DMS153 (cell line): ENCODE measurements around the gene SLC13A1.
"Not testable (repeated sequence)": the region's sequence is repeated elsewhere in the genome, so short reads cannot be mapped to it uniquely, and the experiment has no call there.

Experiments used
- DNase-seq: peaks from one replicate; lab custom pipeline; 2025; lab: John Stamatoyannopoulos, UW

The SLC13A1 gene, protein sequence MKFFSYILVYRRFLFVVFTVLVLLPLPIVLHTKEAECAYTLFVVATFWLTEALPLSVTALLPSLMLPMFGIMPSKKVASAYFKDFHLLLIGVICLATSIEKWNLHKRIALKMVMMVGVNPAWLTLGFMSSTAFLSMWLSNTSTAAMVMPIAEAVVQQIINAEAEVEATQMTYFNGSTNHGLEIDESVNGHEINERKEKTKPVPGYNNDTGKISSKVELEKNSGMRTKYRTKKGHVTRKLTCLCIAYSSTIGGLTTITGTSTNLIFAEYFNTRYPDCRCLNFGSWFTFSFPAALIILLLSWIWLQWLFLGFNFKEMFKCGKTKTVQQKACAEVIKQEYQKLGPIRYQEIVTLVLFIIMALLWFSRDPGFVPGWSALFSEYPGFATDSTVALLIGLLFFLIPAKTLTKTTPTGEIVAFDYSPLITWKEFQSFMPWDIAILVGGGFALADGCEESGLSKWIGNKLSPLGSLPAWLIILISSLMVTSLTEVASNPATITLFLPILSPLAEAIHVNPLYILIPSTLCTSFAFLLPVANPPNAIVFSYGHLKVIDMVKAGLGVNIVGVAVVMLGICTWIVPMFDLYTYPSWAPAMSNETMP

DNA sequence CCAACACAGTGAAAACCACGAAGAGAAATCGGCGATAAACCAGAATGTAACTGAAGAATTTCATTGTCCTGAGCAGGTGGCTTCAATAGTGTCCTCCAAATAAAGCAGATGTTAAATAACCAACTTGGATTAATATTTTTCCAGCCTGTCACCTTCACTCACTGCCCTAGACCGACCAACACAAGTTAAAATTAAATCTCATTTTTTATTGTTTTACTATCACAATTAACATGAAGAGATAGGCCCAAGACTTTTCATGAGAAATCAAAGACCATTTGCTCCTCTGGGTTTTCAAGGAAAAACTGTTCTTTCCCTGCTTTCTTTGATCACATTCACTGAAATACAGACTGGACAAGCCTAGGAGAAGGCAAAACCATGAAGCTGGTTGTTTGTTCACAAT is at the start of gene SLC13A1:
SLC13A1 (minus strand) TSS at position 87 of the 400 bp plus-strand sequence; CDS start at position 64, 23 bp downstream.
- DNase-seq, result no peak

DNA sequence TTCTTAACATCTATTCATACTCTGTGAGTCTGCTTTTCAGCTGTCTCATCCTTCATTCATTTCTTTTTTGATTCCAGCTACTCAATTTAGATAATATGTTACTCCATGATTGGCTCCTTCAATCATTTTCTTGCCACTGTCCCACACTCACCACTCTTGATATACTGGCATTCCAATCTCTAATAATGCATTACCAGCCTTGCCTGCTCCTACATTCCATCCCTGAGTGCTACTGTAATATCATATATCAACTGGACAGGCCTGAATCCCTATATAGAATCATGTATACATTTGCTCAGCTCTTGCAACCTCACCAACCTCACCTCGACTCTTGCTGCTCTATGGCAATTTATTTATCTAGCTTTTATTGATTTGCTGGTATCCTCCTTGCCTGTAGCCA is 45.0 kb upstream of the SLC13A1 start:
- no peak for DNase-seq

DNA sequence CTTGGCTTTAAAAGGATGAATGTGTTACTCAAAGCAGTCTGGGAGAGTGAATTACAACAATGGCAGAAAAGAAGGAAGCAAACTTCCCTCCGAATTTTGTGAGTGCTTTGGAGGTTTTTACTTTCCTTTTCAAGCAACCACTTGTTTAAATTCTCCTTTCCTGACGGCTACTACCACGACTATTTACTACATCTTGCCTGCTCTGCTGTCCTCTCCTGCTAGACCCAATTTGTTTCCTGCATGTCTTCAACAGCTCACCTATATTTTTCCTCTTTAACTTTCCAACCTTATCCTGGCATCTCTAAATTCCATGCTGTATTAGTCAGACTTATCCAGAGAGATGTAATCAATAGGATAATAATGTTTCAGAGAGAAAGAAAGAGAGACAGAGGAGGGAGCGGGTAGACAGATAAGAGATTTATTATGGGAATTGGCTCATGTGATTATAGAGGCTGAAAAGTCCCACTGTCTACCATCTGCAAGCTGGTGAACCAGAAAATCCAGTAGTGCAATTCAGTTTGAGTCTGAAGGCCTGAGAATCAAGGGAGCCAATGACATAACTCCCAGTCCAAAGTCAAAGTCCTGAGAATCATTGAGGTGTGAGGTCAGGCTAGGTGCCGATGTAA is 42.8 kb upstream of the SLC13A1 start:
- no peak for DNase-seq

DNA sequence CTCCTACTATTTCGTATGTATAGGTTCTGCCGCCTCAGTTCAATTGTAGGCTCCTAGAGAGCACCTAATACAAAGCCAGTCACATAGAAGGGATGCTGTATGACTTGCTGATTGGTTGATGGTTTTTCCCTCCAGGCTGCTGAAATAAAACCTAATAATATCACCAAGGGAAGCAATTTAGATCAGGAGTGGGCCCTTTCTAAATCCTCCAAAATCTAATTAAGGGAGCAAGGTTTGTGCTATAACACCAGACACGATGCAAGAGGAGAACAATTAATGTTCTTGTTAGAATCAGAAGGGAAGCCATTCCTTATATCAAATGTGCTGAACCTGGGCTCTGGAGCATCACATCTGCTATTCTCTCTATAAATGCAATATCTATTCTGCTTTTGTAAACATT is 42.0 kb upstream of the SLC13A1 start:
- peak; percentile 24 for DNase-seq

DNA sequence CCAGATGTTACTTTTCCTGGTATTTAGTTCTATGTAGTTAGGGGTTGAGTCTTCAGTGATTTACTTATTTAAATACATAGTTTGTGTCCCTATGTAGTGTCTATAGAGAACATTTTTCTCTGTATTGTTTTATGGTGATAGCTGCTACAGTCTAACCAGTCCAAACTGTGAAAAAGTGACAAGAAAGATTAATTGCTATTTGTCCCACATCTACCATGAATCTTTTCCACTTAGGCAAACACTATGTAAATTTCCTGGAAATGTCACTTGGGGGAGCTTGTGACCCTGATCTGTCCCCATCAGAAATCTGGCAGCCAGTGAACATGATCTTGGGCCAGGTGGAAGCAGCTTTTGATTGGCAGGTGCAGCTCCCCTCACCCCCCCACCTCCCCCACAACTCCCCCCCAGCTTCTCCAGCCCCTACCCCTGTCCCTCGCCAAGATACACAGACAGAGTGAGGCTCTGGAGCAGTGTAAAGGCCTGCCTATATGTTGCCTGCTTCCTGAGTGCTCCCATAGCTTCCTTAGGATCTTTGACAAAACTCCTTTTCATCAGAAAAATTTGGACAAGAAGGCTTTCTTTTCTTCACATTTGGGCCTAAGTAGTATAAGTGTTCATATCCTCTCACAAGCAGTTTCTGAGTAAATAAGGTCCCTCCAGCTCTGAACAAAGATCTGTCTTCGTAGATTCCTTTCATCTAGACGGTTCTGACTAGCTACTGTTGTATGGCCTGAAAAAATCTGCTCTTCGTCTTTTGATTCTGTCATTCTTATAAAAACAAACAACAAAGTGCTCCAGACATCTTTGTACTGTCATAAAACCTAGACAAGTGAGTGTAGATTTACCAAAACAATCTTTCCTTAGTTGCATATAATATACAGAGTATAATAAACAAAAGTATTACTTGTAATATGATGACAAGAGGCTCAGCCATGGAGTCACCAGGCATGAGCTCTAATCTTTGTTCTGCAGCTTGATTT is 31.5 kb upstream of the SLC13A1 start:
- DNase-seq, result no peak

DNA sequence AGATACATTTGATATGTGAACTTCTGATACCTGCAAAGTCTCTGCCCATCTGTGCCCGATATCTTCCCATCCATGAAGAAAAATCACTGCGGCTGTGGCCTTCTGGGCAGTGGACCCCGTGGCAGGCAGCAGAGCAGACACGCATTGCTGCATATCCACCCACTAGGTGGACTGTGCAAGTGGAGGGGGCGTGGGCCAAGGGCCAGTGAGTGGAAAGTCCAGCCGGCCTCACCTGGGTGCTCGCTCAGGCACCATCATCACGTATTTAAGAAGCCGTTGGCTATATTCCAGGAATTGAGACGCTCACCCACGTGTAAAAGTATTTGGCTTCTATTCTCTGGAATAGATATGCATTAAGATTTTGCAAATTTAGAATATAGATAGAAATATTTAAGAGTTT is 30.8 kb upstream of the SLC13A1 start:
- DNase-seq, result no peak

DNA sequence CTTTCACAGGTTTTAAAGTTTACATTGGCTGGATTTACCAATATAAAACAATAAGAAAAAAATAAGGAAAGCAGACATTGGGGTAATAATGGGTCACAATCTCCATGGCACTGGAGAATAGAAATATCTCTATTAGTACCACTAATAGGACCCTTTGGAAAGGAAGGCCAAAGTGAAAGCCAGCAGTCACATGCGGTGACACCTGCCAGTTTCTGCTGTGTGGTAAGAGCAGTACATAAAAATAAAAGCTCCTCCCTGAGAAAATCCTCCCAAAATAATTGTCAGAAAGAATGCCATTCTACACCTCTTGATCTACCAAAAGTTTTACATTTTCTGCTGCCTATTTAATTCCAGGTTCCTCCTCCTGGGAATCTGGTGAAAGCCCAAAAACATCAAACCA is 30.4 kb upstream of the SLC13A1 start:
- DNase-seq, result no peak

DNA sequence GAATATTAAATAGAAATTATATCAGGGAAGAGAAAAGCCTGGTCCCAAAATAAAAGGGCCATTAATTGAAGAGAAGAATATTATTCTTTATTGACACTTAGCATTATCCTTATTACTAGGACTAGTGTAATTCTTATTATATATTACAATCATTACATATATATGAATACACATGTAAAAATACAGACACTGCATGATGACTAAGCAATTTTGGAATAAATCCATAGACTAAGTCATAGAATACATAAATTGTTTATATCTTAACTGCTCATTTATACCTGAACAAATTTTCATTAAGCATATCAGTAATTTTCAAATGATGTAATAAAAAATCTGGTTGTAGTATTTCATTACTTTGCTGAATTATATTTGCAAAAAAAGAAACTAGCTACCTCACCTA is 29.7 kb upstream of the SLC13A1 start:
- no peak for DNase-seq

DNA sequence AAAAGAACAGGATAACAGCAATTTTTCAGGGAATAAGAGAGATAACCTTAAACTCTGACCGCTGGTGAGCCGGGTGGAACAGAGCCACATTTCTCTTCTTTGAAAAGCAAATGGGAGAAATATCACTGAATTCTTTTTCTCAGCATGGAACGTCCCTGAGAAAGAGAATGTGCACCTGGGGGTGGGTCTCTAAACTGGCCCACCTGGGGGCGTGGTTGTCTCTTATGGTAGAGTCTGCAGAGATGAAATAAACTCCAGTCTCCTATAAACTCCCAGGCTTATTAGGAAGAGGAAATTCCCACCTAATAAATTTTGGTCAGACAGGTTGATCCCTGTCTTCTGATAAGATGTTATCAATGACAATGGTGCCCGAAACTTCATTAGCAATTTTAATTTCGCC is 27.9 kb upstream of the SLC13A1 start:
- not testable (repeated sequence) for DNase-seq

DNA sequence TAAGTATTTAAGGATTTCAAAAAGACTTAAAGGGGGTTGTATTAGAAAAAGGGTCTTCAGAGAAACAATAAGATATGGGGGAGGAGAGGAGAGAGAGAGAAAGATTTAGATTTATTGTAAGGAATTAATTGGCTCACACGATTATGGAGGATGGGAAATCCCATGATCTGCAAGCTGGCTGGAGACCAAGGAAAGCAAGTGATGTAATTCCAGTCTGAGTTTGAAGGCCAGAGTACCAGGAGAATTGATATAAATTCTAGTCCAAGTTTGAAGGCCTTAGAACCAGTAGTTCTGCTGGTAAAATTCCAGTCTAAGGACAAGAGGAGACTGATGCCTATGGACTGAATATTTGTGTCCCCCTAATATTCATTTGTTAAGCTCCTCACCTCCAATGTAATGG is 20.6 kb upstream of the SLC13A1 start:
- no peak for DNase-seq

DNA sequence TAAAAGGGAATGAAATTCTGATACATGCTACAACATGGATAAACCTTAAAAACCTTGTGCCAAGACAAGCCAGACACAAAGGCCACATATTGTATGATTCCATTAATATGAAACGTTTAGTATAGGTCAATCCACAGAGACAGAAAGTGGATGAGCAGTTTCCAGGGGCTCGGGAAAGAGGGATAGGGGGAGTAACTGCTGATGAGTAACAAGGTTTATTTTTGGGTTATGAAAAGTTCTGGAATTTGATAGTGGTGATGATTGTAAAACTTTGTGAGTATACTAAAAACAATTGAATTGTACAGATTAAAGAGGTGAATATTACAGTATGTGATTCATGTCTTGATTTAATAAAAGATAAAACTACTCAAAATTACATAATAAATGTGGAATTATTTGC is 19.1 kb upstream of the SLC13A1 start:
- DNase-seq, result no peak

DNA sequence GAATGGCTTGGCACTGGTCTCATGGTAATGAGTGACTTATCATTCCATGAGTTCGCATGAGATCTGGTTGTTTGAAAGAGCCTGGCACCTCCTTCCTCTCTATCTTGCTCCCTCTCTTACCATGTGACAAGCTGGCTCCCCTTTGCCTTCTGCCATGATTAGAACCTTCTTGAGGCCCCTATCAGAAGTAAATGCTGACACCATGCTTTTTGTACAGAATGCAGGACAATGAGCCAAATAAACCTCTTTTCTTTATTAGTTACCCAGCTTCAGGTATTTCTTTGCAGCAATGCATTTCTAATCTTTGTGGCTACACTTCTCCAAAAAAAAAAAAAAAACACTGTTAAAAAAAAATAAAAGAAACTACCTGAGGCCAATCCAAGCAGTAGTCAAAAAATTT is 17.1 kb upstream of the SLC13A1 start:
- no peak for DNase-seq

DNA sequence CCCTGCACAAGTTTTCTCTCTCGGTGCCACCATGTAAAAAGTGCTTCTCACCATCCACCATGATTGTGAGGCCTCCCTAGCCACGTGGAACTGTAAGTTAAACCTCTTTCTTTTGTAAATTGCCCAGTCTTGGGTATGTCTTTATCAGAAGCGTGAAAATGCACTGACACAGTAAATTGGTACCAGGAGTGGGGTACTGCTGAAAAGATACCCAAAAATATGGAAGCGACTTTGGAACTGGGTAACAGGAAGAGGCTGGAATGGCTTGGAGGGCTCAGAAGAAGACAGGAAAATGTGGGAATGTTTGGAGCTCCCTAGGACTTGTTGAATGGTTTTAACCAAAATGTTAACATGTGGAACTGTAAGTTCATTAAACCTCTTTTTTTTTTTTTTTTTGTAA is 15.6 kb upstream of the SLC13A1 start:
- no peak for DNase-seq

DNA sequence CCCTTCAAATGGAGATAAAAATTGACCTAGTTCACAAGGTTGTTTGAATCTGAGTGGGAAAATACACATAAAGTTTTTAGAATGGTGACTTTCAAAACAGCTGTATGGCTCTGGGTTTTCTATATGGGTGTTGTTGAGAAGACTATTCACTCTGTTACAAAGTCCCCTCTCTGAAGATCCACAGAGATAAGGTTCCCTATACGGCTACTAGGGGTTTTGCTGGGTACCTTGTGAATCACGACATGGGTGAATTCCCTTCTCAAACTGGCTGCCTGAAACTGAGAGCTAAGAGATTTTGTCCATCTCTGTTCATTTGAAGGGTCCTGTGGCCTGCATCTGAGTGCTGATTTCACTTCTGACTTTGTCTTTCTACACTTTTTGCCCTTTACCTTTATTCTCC is 11.8 kb upstream of the SLC13A1 start:
- no peak for DNase-seq

DNA sequence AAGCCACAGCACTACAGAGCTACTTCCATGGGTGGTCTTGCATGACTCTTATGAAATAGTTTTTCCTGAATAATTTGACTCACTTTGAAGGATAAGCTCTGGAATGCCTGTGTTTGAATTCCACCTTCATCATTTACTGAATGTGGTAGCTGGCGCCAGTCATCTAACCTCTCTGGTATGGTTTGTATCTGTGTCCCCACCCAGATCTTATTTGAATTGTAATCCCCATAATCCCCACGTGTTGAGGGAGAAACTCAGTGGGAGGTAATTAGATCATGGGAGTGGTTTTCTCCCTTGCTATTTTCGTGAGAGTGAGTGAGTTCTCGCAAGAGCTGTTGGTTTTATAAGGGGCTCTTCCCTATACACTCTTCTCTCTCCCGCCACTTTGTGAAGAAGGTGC is 11.2 kb upstream of the SLC13A1 start:
- DNase-seq, result no peak

DNA sequence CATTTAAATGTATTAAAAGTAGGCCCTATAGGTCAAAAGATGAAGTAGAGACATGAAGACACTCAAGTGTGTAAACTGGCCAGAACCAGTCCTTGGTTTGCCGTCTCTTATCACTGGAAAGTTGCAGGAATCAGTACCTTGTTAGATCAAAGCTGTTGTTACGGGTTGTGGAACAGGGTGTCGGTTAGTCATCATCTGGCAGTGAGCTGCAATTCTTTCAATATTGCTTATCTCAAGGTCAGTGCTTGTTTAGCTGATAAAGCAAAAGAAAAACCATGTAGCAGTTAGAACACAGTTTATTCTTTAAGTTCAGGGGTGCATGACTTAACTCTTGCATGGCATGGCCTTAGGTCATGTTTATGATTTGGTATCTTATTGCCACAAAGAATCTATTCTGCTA is 10.0 kb upstream of the SLC13A1 start:
- no peak for DNase-seq

DNA sequence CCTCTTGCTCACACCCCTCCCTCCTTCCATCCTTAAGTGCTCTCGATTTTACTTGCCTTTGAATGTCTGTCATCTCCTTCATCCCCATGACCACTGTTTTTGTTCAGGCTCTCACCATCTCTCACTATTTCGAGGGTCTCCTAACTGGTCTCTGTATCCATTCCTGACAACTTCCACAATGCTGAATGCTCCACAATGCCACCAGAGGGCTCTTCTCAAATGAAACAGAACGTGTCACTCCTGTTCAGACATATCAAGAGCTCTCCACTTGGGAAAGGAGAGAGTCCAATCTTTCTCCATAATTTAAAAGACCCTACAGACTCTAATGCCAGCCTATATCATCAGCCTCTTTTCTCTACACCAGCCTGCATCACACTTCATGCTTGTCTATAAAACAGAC is 9.0 kb upstream of the SLC13A1 start:
- no peak for DNase-seq

DNA sequence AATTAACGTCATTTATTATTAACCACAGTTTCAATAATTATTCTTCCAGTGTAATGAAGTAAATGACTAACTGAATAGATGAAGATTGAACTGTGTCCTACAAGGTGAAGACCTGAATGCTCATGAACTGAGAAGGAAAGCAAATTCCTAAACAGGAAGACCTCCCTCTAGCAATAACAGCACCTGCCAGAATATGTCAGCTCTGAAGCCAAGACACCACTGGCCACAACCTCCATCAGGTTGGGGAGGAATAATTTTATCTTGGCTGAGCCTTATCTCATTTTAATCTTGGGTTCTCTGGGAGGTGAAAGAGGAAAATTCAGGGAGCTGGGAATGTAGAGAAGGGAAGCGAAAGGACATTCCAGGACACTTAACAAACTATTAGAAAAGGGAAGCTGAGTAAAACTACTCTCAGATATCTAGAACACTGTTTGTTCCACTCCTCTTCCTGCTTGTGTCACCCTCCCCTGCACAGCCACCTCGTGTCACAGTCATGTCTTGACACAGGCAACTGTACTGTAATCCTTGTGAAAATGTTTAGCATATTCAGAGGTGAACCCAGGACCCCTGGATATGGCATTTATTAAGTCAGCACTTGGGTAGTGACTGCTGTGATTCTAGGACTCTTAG is 4.6 kb upstream of the SLC13A1 start:
- DNase-seq, result no peak

DNA sequence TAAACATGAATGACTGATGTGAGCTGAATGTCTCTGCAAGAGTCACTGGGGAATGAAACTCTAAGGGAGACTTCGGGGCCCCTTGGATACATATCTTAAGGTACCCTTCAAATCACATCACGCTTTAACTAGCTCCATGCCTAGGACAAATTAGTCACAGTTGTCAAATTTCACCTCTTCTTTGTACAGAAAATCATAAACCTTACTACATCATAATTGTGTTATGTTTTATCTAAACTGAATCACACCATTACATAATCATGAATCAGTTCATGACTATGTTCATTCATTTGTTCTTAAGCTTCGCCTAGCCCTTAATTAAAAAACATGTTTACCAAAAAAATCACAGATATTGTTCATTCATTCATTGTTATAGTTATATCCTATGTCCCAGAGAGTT is 2.1 kb upstream of the SLC13A1 start:
- DNase-seq, result no peak

DNA sequence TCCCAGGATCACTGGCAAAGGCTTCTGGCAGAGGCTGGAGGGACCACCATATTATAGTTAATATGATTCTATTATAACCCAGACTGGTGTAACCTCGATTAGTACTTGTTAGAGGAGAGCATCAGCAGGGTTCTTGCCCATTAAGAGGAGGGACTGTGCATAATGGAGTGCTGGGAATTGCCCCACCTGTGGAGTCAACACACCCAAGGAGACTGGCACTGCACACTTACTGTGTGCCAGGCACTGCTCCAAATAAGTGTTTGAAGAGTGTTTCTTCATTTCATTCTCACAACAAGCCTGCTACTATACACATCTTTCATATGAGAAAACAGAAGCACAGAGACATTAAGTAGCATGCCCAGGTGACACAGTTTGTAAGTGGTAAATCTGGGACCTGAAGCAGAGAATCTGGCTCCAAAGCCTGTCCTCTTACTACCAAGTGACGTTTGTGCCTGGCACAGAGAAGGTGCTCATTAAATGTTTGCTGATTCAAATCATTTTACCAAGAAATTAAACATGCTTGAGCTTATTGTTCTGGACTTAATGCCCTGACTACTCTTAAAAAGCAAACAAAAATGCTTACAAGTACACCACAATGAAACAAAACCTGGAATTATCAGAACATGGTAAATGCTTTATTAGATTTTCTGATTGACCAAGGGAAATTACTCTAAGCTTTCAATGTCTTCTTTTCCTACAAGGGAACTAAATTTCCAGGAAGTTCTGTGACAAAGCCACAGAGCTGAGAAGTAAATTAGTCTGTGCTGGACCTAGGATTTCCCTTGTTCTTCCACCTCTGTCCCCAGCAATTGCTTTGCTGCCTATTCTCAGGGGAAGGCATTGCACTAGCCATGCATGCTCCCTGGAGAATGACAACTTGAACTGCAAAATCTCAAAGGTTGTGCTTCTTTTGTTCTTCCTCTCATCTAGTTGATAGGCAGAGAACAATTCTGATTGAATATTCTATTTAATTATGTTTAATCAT is 809 bp downstream of the SLC13A1 start:
- DNase-seq, result no peak

DNA sequence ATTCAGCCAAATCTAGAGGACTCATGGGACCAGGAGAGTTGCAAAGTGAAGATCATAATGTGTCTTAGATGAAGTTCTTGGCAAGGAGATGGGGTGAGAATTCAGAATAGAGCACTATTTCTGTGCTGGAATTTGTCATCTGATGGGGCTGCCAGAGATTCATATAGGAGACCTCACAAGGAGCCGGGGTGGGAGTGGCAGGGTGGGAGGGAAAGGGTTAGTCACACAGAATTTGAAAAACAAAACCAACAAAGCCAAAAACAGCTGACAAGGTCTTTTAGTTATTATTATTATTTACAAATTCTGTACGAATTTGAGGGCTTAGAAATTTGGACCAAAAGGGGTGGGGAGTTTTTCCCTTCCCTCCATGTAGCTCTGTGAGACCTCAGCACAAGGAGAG is 1.7 kb downstream of the SLC13A1 start:
- no peak for DNase-seq
